Measurements from ENCODE around the gene ZNF438.

The ZNF438 gene

GRCh38 chr10:30830315-30831230, 201.1 kb downstream of the ZNF438 start:
- in situ Hi-C loops (cut with HindIII; ENCODE audit: low sequenced_read_pairs), result no loop called here

GRCh38 chr10:30829901-30830300, 201.8 kb downstream of the ZNF438 start:
- in situ Hi-C loops (cut with HindIII; ENCODE audit: low sequenced_read_pairs), result no loop called here

DNA sequence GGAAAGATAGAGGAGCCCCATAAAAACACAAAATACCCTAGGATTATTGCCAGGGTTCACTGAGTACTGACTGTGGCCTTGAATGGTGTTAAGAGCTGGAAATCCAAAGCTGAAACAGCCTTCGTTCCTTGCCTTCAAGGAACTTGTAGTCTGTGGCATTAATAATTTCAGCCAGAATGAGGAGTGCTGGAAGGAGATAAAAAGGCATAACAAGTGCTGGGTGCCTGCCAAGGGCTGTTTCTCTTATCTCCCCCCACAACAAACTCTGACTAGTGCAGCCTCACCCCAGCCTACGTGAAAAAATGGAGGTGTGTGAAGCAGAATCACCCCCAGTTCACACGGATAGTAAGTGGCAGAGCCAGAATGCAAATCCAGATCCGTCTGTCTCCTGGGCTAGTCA, 203.0 kb downstream of the ZNF438 start:
- in situ Hi-C loops (cut with HindIII; ENCODE audit: low sequenced_read_pairs), result no loop called here

DNA sequence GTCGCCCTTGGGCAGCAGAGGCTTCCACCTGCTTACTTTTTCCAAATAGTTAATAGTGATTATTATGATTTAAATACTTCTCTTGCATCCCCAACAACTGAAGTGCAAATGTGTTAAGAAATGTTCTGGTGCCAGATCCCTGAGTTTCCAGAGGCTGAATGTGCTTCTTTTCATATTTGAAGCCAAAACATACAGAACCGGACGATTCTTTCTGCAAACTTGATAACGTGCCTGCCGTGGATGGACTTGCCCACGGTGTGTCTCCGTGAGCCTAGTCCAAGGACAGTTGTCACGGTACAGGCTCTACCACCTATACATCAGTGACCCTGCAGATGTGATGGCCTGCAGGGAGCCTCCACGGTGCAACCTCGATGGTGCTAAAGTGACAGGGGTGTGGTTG, 203.5 kb downstream of the ZNF438 start:
- in situ Hi-C loops (cut with HindIII; ENCODE audit: low sequenced_read_pairs), result no loop called here

- in situ Hi-C loops (cut with HindIII; ENCODE audit: low sequenced_read_pairs), result no loop called here
Measured at GRCh38 chr10:30827531-30828120, 204.0 kb downstream of the ZNF438 start.

- in situ Hi-C loops (cut with HindIII; ENCODE audit: low sequenced_read_pairs), result no loop called here
Measured at GRCh38 chr10:30826679-30827078, 205.0 kb downstream of the ZNF438 start.

GRCh38 chr10:30825495-30825894, 206.2 kb downstream of the ZNF438 start:
- in situ Hi-C loops (cut with HindIII; ENCODE audit: low sequenced_read_pairs), result no loop called here

DNA sequence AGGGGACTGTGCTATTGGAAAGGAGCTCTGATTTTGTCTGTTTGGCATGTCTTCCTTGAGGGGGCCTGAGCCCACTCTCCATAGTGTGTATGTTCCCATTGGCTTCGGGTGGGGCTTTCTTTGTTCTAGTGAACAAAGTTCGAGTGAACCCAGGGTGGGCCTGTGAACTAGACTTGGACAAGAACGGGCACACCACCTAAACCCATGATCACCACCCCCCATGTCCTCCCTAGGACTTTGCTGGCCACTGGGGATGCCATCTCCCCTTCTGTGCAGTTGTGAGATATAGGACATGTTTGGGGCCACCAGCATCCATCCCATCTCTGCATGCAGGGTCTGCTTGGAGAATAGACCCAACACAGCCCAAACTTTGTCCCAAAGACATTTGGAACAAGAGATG, 206.6 kb downstream of the ZNF438 start:
- in situ Hi-C loops (cut with HindIII; ENCODE audit: low sequenced_read_pairs), result no loop called here

DNA sequence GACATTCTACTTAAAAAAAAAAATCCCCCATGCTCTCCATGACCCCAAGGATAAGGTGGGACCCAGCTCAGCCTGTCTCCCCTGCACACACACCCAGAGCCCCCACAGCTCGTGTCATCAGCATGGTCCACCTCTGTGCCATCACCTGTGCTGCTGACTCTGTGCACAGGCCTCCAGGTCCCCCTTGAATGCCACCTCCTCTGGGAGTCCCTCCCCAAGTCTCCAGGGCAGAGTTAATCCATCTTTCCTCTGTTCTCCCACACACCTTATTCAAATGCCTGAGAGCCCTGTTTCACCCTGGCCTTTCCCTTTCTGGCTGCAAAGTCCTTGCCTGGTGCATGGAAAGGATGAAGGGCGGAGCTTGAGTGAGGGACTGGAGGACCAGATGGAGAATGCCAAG, 208.0 kb downstream of the ZNF438 start:
- in situ Hi-C loops (cut with HindIII; ENCODE audit: low sequenced_read_pairs), result no loop called here

- in situ Hi-C loops (cut with HindIII; ENCODE audit: low sequenced_read_pairs), result no loop called here
Measured at GRCh38 chr10:30822693-30823465, 208.8 kb downstream of the ZNF438 start.

GRCh38 chr10:30821994-30822692, 209.5 kb downstream of the ZNF438 start:
- in situ Hi-C loops (cut with HindIII; ENCODE audit: low sequenced_read_pairs), result no loop called here

DNA sequence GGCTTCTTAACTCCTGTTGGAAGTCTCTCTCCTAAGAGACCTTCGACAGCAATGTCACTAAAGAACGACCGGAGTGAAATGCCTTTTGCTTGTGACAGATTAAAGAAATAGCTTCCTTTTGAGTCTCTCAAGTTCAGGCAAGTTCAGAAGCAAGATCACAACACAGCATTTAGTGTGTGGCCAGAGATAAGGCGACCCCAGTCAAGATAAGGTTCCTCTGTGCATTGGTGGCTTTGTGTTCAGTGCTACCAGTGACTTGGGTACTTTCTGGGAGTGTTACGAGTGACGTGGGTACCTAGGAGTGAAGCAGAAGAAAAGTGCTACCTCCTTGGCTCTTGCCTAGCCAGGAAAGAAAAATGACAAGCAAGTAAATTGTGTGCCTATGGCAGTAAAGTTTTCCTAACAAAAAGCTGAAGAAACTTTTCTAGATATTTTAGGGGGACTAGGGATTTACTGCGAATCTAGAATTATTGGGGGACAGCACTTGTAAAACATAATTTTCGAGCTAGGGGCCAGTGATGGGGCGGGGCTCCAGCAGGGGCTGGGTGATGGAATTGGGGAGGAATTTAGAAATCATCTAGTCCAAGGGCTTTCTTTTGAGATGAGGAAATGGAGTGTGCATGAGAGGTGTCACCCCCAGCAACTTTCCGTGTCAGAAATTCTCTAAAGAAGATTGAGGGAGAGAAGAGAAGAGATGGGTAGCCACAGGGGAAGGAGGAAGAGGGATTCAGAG, 210.2 kb downstream of the ZNF438 start:
- in situ Hi-C loops (cut with HindIII; ENCODE audit: low sequenced_read_pairs), result no loop called here

DNA sequence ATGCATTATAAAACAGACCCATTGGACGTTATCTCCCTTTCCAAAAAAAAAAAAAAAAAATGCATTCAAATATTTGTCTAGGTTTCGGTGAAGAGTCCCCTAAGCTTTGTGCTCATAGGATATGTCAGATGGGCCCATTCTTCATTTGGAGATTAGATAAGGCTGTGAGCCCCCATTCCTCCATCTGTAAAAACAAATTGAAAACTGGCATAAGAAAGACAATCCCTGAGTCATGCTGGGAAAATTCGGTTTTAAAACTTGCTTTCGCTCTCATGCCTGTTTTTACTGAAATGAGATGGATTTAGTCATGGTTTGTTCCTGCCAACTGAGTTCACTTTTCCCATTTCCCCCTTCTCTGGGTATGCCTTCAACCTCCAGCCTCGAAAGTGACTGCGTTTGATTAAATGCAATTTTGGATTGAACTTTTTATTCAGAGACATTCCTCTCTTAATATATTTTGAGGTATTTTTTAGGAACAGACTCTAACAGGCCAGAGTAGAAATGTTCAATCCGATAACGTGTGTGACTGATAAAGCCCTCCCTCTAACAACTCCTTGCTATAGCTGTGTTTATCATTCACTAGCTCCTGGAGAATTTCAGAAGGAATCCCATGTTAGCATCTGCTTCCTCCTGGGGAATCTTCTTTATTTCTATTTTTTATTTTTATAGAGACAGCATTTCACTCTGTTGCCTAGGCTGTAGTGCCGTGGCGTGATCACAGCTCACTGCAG, 211.2 kb downstream of the ZNF438 start:
- in situ Hi-C loops (cut with HindIII; ENCODE audit: low sequenced_read_pairs), result no loop called here

DNA sequence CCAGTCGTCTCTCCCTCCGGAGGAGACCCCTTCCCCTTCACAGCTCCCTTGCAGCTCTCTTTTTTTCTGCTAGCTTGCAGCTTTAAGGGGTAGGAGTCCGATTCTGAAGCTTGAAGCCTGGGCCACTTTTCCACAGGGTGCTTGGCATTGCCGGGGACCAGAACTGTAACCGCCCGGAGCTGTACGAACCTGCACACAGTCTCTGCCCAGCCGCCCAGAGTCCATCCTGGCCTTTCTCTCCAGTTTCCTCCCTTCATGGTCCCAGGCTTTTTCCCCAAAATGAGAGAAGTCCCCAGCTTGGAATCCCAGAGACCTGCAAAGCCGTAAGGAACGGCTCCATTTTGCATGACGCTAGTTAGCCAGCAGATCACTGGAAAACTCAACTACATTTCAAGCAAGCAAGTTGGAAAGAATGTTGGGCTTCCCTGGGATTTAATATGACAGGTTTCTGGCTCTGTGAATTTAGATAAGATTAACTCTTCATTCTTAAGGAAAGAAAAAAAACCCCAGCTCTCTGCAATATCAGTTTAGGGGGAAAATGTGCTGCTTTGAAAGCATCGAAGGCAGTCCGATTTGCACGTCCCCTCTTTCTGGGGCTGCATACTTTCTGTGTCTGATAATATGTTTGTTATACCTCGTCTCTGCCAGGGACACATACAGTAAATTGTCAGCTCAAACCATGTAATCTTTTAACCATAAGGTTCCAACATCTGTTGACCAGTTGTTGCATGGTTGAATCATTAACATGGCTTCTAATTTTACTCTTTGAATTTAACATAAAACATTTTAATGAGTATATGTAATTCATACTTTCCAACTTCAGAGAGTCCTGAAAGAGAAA, 212.1 kb downstream of the ZNF438 start:
- in situ Hi-C loops (cut with HindIII; ENCODE audit: low sequenced_read_pairs), result no loop called here

DNA sequence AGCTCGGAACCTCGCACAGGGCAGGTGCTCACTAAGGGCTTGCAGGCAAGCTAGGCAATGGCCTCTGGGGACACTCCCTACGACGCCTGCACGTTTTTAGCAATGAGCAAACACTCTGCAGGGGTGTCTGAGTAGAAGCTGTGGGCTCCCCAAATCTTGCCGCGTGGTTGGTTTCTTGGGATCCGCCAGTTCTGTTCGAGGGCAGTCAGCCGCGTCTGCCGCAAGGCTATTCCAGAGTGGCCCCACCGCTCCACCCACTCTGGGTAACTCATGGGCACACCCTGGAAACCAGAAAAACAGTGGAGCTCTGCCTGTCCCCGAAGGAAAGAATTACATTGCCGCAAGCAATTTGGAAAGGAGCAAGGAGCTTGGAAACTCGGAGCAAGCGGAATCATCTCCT, 212.8 kb downstream of the ZNF438 start:
- in situ Hi-C loops (cut with HindIII; ENCODE audit: low sequenced_read_pairs), result no loop called here

DNA sequence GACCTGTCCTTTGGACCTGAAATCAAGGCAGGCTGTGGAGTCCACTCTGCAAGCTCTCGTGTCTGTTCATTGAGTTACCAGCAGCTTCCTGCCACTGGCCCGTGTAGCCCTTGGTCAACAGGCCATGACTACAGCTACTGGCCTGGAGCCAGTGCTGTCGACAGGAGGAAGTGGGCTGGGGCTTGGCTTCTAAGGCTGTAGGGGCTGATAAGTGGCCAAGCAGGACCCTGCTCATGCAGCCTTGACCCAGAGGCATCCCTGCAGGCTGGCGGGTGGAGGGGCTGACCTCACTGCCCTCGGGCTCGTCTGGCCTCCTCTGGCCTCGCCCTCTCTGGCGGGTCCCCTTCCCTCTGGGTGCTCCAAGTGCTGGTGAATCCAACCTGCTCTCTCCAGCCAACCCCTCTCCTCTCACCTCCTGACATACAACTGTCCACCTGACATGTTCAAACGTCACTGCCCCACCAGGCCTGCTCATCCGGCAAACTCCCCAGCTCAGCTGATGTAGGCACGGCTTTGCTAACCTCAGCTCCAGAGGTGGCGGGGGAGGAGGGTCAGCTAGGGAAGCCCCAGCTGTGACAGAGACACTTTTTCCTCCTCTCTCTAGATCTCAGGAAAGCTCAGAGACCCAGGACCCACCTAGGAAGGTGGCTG, 213.5 kb downstream of the ZNF438 start:
- in situ Hi-C loops (cut with HindIII; ENCODE audit: low sequenced_read_pairs), result no loop called here

DNA sequence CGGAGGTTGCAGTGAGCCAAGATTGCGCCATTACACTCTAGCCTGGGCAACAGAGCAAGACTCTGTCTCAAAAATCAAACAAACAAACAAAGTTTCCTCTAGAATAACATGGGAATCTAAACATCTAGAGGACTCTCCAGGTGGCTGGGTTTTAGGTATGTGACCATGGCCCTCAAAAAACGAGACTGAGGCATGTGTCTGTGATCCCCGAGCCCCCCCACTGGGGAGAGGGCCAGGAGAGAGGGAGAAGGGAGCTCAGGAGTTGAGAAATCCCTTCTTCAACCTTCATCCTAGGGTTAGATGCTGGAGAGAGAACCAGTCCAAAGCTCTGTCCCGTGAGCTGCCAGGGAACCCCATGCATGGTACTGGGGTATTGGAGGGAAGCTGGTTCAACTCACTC, 214.1 kb downstream of the ZNF438 start:
- in situ Hi-C loops (cut with HindIII; ENCODE audit: low sequenced_read_pairs), result no loop called here

GRCh38 chr10:30816820-30817171, 214.9 kb downstream of the ZNF438 start:
- in situ Hi-C loops (cut with HindIII; ENCODE audit: low sequenced_read_pairs), result no loop called here

Data from DLD1 (cell line).